HepG2 (cell line): ENCODE results near the gene PDHA1. TPM values are rescaled to one million over a fixed set of nuclear protein-coding genes. Genes with fewer than 3 reads are reported as not detected.

Source experiments
- DMAP1 ChIP-seq: IDR thresholded peaks from 2 replicates; pipeline ENCODE4 v1.6.1; 2016
- FOXC1 ChIP-seq: sonication (generic); formaldehyde crosslinking; IDR thresholded peaks from 2 replicates; pipeline ENCODE4 v1.8.0; 2022; ENCODE audit warnings: mild to moderate bottlenecking, missing genetic modification reagents, borderline replicate concordance
- MAZ ChIP-seq, 2 experiments: sonication (generic) in 1 of 2; formaldehyde crosslinking in 1 of 2; IDR thresholded peaks; 2 replicates each; pipeline versions ENCODE4 v1.5.0 to v1.6.1; 2012 to 2020; ENCODE audit warnings: low read depth in 2 of 2, mild to moderate bottlenecking in 2 of 2, borderline replicate concordance in 1 of 2, improper control_type of control experiment in 1 of 2, low read length in 1 of 2, missing genetic modification reagents in 1 of 2, moderate library complexity in 1 of 2
- NFYB ChIP-seq: sonication (generic); formaldehyde crosslinking; IDR thresholded peaks from 2 replicates; pipeline ENCODE4 v1.4.0; 2020; ENCODE audit warnings: missing genetic modification reagents
- SIN3B ChIP-seq: fragments of 150-350 bp; IDR thresholded peaks from 2 replicates; pipeline ENCODE4 v1.6.1; 2014; ENCODE audit warnings: low read length
- SP1 ChIP-seq, 2 experiments: fragments of 450-650 bp in 1 of 2; sonication (generic) in 1 of 2; formaldehyde crosslinking in 1 of 2; IDR thresholded peaks; 2 replicates each; pipeline versions ENCODE4 v1.4.0 to v1.6.1; 2016 to 2020; ENCODE audit warnings: missing genetic modification reagents in 1 of 2
- TOPORS ChIP-seq: sonication (generic); formaldehyde crosslinking; IDR thresholded peaks from 2 replicates; pipeline ENCODE4 v1.8.0; 2023; ENCODE audit warnings: mild to moderate bottlenecking, missing genetic modification reagents
- ZNF501 ChIP-seq: sonication (generic); formaldehyde crosslinking; IDR thresholded peaks from 2 replicates; pipeline ENCODE4 v1.5.1; 2020; ENCODE audit warnings: mild to moderate bottlenecking, moderate library complexity, missing genetic modification reagents
- ZSCAN31 ChIP-seq: sonication (generic); formaldehyde crosslinking; IDR thresholded peaks from 2 replicates; pipeline ENCODE4 v1.5.0; 2020; ENCODE audit warnings: low read depth, mild to moderate bottlenecking, missing genetic modification reagents
- polyA plus RNA-seq, 8 experiments: library from polyadenylated mRNA; depleted of rRNA in 3 of 8; stranded (reverse) in 7 of 8; unstranded in 1 of 8; fragments of >200 nt; fragmentation: Illumina TruSeq in 4 of 8; extraction: Trizol in 4 of 8; gene quantifications; 2 replicates each; pipeline versions ENCODE4 v1.2.1 to v1.2.3, GENCODE V29; 2011 to 2016; ENCODE audit warnings: low read depth in 4 of 8, missing spikeins in 1 of 8, mixed read lengths in 1 of 8; ENCODE audit not compliant: insufficient read depth in 1 of 8
- total RNA-seq, 5 experiments: library from RNA; depleted of rRNA; stranded (reverse); fragments of >200 nt; fragmentation: Illumina TruSeq; extraction: Trizol; gene quantifications; 2 replicates each; pipeline ENCODE4 v1.2.3, GENCODE V29; 2016; ENCODE audit warnings: low read depth in 1 of 5
- TF ChIP-seq, protein P1 (sequence below): sonication (generic); formaldehyde crosslinking; IDR thresholded peaks from 2 replicates; pipeline ENCODE4 v1.9.0; 2021; ENCODE audit warnings: mild to moderate bottlenecking, missing genetic modification reagents
- TF ChIP-seq, protein P2 (sequence below): sonication (generic); formaldehyde crosslinking; IDR thresholded peaks from 2 replicates; pipeline ENCODE4 v1.4.0; 2020; ENCODE audit warnings: mild to moderate bottlenecking, missing genetic modification reagents
- TF ChIP-seq, protein P3 (sequence below): sonication (generic); formaldehyde crosslinking; IDR thresholded peaks from 2 replicates; pipeline ENCODE4 v1.8.0; 2022; ENCODE audit warnings: missing genetic modification reagents, mild to moderate bottlenecking, borderline replicate concordance
- TF ChIP-seq, protein P4 (sequence below): sonication (generic); formaldehyde crosslinking; IDR thresholded peaks from 2 replicates; pipeline ENCODE4 v1.5.1; 2020; ENCODE audit warnings: mild to moderate bottlenecking, missing genetic modification reagents, borderline replicate concordance

PDHA1 gene
- total and polyA plus RNA-seq, 2 of the 13 experiments (the other 11 are each of a cell fraction or from before 2014, with no cell fraction given), result 177 to 249 TPM

DNA sequence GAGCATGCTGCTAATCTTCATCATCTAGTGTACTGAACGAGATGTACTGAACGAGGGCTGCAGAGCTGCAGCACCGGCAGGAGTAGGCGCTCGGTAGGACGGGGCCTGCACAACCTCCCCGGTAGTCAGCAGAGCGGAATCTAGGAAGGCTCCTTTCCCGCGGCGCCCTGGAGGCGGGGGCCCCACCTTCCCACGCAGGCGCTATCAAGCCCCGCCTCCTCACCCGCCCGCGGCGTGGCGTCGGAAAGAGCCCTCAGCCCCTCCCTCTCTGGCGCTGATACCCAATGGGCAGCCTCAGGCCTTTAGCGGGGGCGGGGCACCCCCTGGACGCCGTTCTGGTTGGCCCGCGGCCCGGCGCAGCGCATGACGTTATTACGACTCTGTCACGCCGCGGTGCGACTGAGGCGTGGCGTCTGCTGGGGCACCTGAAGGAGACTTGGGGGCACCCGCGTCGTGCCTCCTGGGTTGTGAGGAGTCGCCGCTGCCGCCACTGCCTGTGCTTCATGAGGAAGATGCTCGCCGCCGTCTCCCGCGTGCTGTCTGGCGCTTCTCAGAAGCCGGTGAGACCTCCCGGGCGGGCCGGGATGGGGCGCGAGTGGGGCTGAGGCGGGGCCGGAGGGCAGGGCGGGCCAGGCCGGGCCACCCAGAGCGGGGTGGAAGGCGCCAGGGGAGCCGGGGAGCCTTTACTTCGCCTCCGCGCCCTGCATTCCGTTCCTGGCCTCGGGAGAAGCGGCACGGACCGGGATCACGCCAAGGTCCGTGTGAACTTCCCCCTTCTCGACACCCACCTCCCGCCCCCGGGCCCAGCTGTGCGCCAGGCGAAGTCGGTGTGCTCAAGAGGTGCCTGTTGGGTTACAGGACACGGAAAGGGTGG is at the start of gene PDHA1 (continued):
- TF ChIP-seq, protein P1, sequence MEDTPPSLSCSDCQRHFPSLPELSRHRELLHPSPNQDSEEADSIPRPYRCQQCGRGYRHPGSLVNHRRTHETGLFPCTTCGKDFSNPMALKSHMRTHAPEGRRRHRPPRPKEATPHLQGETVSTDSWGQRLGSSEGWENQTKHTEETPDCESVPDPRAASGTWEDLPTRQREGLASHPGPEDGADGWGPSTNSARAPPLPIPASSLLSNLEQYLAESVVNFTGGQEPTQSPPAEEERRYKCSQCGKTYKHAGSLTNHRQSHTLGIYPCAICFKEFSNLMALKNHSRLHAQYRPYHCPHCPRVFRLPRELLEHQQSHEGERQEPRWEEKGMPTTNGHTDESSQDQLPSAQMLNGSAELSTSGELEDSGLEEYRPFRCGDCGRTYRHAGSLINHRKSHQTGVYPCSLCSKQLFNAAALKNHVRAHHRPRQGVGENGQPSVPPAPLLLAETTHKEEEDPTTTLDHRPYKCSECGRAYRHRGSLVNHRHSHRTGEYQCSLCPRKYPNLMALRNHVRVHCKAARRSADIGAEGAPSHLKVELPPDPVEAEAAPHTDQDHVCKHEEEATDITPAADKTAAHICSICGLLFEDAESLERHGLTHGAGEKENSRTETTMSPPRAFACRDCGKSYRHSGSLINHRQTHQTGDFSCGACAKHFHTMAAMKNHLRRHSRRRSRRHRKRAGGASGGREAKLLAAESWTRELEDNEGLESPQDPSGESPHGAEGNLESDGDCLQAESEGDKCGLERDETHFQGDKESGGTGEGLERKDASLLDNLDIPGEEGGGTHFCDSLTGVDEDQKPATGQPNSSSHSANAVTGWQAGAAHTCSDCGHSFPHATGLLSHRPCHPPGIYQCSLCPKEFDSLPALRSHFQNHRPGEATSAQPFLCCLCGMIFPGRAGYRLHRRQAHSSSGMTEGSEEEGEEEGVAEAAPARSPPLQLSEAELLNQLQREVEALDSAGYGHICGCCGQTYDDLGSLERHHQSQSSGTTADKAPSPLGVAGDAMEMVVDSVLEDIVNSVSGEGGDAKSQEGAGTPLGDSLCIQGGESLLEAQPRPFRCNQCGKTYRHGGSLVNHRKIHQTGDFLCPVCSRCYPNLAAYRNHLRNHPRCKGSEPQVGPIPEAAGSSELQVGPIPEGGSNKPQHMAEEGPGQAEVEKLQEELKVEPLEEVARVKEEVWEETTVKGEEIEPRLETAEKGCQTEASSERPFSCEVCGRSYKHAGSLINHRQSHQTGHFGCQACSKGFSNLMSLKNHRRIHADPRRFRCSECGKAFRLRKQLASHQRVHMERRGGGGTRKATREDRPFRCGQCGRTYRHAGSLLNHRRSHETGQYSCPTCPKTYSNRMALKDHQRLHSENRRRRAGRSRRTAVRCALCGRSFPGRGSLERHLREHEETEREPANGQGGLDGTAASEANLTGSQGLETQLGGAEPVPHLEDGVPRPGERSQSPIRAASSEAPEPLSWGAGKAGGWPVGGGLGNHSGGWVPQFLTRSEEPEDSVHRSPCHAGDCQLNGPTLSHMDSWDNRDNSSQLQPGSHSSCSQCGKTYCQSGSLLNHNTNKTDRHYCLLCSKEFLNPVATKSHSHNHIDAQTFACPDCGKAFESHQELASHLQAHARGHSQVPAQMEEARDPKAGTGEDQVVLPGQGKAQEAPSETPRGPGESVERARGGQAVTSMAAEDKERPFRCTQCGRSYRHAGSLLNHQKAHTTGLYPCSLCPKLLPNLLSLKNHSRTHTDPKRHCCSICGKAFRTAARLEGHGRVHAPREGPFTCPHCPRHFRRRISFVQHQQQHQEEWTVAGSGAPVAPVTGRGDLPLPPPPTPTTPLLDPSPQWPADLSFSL (CRISPR knock-in tag), result no peak
- TF ChIP-seq, protein P2, sequence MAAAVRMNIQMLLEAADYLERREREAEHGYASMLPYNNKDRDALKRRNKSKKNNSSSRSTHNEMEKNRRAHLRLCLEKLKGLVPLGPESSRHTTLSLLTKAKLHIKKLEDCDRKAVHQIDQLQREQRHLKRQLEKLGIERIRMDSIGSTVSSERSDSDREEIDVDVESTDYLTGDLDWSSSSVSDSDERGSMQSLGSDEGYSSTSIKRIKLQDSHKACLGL (CRISPR knock-in tag), result 0 out of 2 replicates have a peak, but pooled peaks have one; percentile 47
- TF ChIP-seq SP1 (IDR thresholded peaks at IDR 0.05) (no peak), SP1 (CRISPR knock-in tag; IDR thresholded peaks at IDR 0.05) (peak; percentile 65), ZNF501 (peak; percentile 74; the same call in 1 of the 2 replicates), MAZ (IDR thresholded peaks at IDR 0.05; ENCODE audit: borderline replicate concordance, low read depth, low read length) (no peak), MAZ (CRISPR knock-in tag; IDR thresholded peaks at IDR 0.05; ENCODE audit: low read depth) (0 out of 2 replicates have a peak, but pooled peaks have one; percentile 59), SIN3B (0 out of 2 replicates have a peak, but pooled peaks have one; percentile 59), TOPORS (CRISPR knock-in tag) (0 out of 2 replicates have a peak, but pooled peaks have one; percentile 55), ZSCAN31 (no peak), NFYB (CRISPR knock-in tag) (peak; percentile 88), DMAP1 (peak; percentile 65; the same call in 1 of the 2 replicates), FOXC1 (CRISPR knock-in tag) (peak; percentile 43; the same call in 1 of the 2 replicates)
- TF ChIP-seq, protein P3, sequence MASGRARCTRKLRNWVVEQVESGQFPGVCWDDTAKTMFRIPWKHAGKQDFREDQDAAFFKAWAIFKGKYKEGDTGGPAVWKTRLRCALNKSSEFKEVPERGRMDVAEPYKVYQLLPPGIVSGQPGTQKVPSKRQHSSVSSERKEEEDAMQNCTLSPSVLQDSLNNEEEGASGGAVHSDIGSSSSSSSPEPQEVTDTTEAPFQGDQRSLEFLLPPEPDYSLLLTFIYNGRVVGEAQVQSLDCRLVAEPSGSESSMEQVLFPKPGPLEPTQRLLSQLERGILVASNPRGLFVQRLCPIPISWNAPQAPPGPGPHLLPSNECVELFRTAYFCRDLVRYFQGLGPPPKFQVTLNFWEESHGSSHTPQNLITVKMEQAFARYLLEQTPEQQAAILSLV (CRISPR knock-in tag), result 0 out of 2 replicates have a peak, but pooled peaks have one; percentile 24
- TF ChIP-seq, protein P4, sequence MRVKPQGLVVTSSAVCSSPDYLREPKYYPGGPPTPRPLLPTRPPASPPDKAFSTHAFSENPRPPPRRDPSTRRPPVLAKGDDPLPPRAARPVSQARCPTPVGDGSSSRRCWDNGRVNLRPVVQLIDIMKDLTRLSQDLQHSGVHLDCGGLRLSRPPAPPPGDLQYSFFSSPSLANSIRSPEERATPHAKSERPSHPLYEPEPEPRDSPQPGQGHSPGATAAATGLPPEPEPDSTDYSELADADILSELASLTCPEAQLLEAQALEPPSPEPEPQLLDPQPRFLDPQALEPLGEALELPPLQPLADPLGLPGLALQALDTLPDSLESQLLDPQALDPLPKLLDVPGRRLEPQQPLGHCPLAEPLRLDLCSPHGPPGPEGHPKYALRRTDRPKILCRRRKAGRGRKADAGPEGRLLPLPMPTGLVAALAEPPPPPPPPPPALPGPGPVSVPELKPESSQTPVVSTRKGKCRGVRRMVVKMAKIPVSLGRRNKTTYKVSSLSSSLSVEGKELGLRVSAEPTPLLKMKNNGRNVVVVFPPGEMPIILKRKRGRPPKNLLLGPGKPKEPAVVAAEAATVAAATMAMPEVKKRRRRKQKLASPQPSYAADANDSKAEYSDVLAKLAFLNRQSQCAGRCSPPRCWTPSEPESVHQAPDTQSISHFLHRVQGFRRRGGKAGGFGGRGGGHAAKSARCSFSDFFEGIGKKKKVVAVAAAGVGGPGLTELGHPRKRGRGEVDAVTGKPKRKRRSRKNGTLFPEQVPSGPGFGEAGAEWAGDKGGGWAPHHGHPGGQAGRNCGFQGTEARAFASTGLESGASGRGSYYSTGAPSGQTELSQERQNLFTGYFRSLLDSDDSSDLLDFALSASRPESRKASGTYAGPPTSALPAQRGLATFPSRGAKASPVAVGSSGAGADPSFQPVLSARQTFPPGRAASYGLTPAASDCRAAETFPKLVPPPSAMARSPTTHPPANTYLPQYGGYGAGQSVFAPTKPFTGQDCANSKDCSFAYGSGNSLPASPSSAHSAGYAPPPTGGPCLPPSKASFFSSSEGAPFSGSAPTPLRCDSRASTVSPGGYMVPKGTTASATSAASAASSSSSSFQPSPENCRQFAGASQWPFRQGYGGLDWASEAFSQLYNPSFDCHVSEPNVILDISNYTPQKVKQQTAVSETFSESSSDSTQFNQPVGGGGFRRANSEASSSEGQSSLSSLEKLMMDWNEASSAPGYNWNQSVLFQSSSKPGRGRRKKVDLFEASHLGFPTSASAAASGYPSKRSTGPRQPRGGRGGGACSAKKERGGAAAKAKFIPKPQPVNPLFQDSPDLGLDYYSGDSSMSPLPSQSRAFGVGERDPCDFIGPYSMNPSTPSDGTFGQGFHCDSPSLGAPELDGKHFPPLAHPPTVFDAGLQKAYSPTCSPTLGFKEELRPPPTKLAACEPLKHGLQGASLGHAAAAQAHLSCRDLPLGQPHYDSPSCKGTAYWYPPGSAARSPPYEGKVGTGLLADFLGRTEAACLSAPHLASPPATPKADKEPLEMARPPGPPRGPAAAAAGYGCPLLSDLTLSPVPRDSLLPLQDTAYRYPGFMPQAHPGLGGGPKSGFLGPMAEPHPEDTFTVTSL, result peak; percentile 37; the same call in 1 of the 2 replicates
